A549 (cell line): ENCODE measurements around the gene MGMT. TPM values are rescaled to one million over a fixed set of nuclear protein-coding genes. Genes with fewer than 3 reads are reported as not detected.

Experiments
- ATAC-seq, 2 experiments: fragments of 200-7000 bp in 1 of 2; fragments of >200 bp in 1 of 2; cut with Nextera tagmentation in 1 of 2; cut with Tn5 transposase in 1 of 2; 3 replicates each; pipeline versions ENCODE4 v1.8.0 to v1.9.1; 2018 to 2020; ENCODE audit warnings: mild to moderate bottlenecking in 1 of 2, moderate library complexity in 1 of 2
- CTCF ChIA-PET: fragments of 300-600 bp; sonication (Branson Sonifier 250); formaldehyde crosslinking; extraction: SDS; loops from one replicate; lab custom pipeline; 2021; ENCODE audit warnings: antibody characterized with exemption, inconsistent platforms; lab: Yijun Ruan, JAX
- POLR2A ChIA-PET: fragments of 350-600 bp; formaldehyde crosslinking; extraction: SDS; loops from one replicate; lab custom pipeline; 2021; ENCODE audit warnings: antibody characterized with exemption, inconsistent platforms; lab: Yijun Ruan, JAX
- DNase-seq, 2 experiments: peaks; one replicate each; pipeline versions ENCODE4 v3.0.0 to v3.0.0-alpha.2; 2011 to 2016; ENCODE audit warnings: low read depth in 1 of 2, low spot score in 1 of 2
- FAIRE-seq: peaks from 2 replicates; lab custom pipeline; 2011; peaks lifted over from hg19 to GRCh38; lab: Jason Lieb, UNC
- H3K27ac ChIP-seq, 2 experiments: fragments of >200 bp; sonication (Bioruptor Twin); formaldehyde crosslinking; 3 replicates each; pipeline ENCODE4 v1.5.1; 2016 to 2017
- H3K4me1 ChIP-seq: fragments of >200 bp; sonication (Bioruptor Twin); formaldehyde crosslinking; 3 replicates; pipeline ENCODE4 v1.6.1; 2016
- H3K4me2 ChIP-seq: fragments of >200 bp; sonication (Bioruptor Twin); formaldehyde crosslinking; 3 replicates; pipeline ENCODE4 v1.6.1; 2016
- H3K4me3 ChIP-seq: fragments of >200 bp; sonication (Bioruptor Twin); formaldehyde crosslinking; 3 replicates; pipeline ENCODE4 v1.5.1; 2016
- H3K9me3 ChIP-seq: fragments of >200 bp; sonication (Bioruptor Twin); formaldehyde crosslinking; 3 replicates; pipeline ENCODE4 v1.6.1; 2016
- CBX8 ChIP-seq: fragments of 200-600 bp; sonication (generic); IDR thresholded peaks from 2 replicates; pipeline ENCODE4 v1.6.1; 2016
- CEBPB ChIP-seq, 2 experiments: fragments of >200 bp in 1 of 2; sonication (Bioruptor Twin) in 1 of 2; formaldehyde crosslinking in 1 of 2; IDR thresholded peaks; 2 replicates each; pipeline ENCODE4 v1.6.1; 2012 to 2016
- CHD2 ChIP-seq: fragments of 150-350 bp; IDR thresholded peaks from 2 replicates; pipeline ENCODE4 v1.6.1; 2014; ENCODE audit warnings: low read length; ENCODE audit not compliant: partially characterized antibody
- CHD4 ChIP-seq: fragments of 200-600 bp; sonication (generic); IDR thresholded peaks from 2 replicates; pipeline ENCODE4 v1.6.1; 2016; ENCODE audit warnings: antibody characterized with exemption, mild to moderate bottlenecking, borderline replicate concordance
- E2F6 ChIP-seq: IDR thresholded peaks from 2 replicates; pipeline ENCODE4 v1.6.1; 2012; ENCODE audit warnings: low read depth, borderline replicate concordance
- ELK1 ChIP-seq: fragments of 150-350 bp; IDR thresholded peaks from 2 replicates; pipeline ENCODE4 v1.6.1; 2014; ENCODE audit warnings: low read depth, mild to moderate bottlenecking, low read length
- ESRRA ChIP-seq: fragments of 150-350 bp; IDR thresholded peaks from 2 replicates; pipeline ENCODE4 v1.6.1; 2014; ENCODE audit warnings: mild to moderate bottlenecking, low read length, borderline replicate concordance
- FOSB ChIP-seq: fragments of 250-450 bp; sonication (Bioruptor Pico); IDR thresholded peaks from 2 replicates; pipeline ENCODE4 v1.5.0; 2020; ENCODE audit warnings: mild to moderate bottlenecking, moderate library complexity
- HDAC2 ChIP-seq: fragments of 200-600 bp; sonication (generic); IDR thresholded peaks from 2 replicates; pipeline ENCODE4 v1.6.1; 2016
- HMGXB4 ChIP-seq: fragments of 250-450 bp; sonication (Bioruptor Pico); IDR thresholded peaks from 2 replicates; pipeline ENCODE4 v1.5.0; 2021; ENCODE audit warnings: mild to moderate bottlenecking, moderate library complexity, borderline replicate concordance
- HOXA7 ChIP-seq: fragments of 250-450 bp; sonication (Bioruptor Pico); IDR thresholded peaks from 2 replicates; pipeline ENCODE4 v1.5.0; 2020; ENCODE audit warnings: mild to moderate bottlenecking, moderate library complexity
- KDM5A ChIP-seq: fragments of 200-600 bp; sonication (generic); IDR thresholded peaks from 2 replicates; pipeline ENCODE4 v1.6.1; 2016; ENCODE audit warnings: antibody characterized with exemption, mild to moderate bottlenecking
- MYC ChIP-seq: IDR thresholded peaks from 2 replicates; pipeline ENCODE4 v1.6.1; 2012; ENCODE audit warnings: mild to moderate bottlenecking, inconsistent platforms, low read length, improper control_type of control experiment, borderline replicate concordance
- NR3C1 ChIP-seq: fragments of >200 bp; sonication (Bioruptor Twin); formaldehyde crosslinking; IDR thresholded peaks from 3 replicates; pipeline ENCODE4 v1.6.1; 2017
- PBX3 ChIP-seq: IDR thresholded peaks from 2 replicates; pipeline ENCODE4 v1.6.1; 2012
- TP53 ChIP-seq: fragments of 250-450 bp; sonication (Bioruptor Pico); IDR thresholded peaks from 2 replicates; pipeline ENCODE4 v1.5.0; 2021; ENCODE audit warnings: mild to moderate bottlenecking, moderate library complexity
- ZC3H11A ChIP-seq: fragments of 450-650 bp; IDR thresholded peaks from 2 replicates; pipeline ENCODE4 v1.6.1; 2014; ENCODE audit warnings: antibody characterized with exemption, mild to moderate bottlenecking
- ZFP36 ChIP-seq: fragments of 450-650 bp; IDR thresholded peaks from 2 replicates; pipeline ENCODE4 v1.6.1; 2014; ENCODE audit warnings: borderline replicate concordance; ENCODE audit not compliant: partially characterized antibody
- ZNF302 ChIP-seq: fragments of 250-450 bp; sonication (Bioruptor Pico); IDR thresholded peaks from 2 replicates; pipeline ENCODE4 v1.9.0; 2021; ENCODE audit warnings: inconsistent platforms, mild to moderate bottlenecking, moderate library complexity
- WGBS: methylation state at CpG from one replicate; pipeline ENCODE4 v1.1.6; 2017; ENCODE audit errors: missing lambda C conversion rate; 5-methylcytosine and 5-hydroxymethylcytosine counted together
- polyA plus RNA-seq, 4 experiments: library from polyadenylated mRNA; depleted of rRNA in 3 of 4; stranded (reverse); fragments of >200 nt; fragmentation: RNase III in 1 of 4; extraction: RNeasy Plus Mini Kit Qiagen cat#74134 plus additional on column Dnase treatment in 1 of 4; gene quantifications; 2 replicates in 3 of 4; 3 replicates in 1 of 4; pipeline ENCODE4 v1.2.3, GENCODE V29; 2011 to 2017

The MGMT gene
- polyA plus RNA-seq, 2 of the 4 experiments (the other 2 are of a cell fraction) = 4.9 to 5.2 TPM

- Histone ChIP-seq H3K4me1 (no peaks in the 10 kb centered on the region), H3K27ac (no peak overlapping the region), H3K4me2 (no peak overlapping the region), H3K9me3 (no peaks in the 10 kb centered on the region), H3K4me3 (no peak overlapping the region)
- WGBS = 62% methylated on average over 14 of the region's 14 CpGs
- no peak for ATAC-seq
- no peak for FAIRE-seq
- POLR2A ChIA-PET = no interaction called here
- no peak for DNase-seq
- CTCF ChIA-PET = no interaction called here
- no peak for TF ChIP-seq E2F6
- TF ChIP-seq ZC3H11A = no peak
- TF ChIP-seq CHD4 = no peak
- no peak for TF ChIP-seq CEBPB (IDR thresholded peaks at IDR 0.05)
- TF ChIP-seq ZFP36 = no peak
- no peak for TF ChIP-seq MYC
- TF ChIP-seq PBX3 = no peak
These were observed 192.6 kb downstream of the MGMT start for GRCh38 chr10:129659508-129660268.

GRCh38 chr10:129660569-129660968 lies 193.5 kb downstream of the MGMT start:
- TF ChIP-seq ZNF302 = no peak
- no peak for TF ChIP-seq FOSB (CRISPR knock-in tag)
- TF ChIP-seq HDAC2 = no peak
- no peak for TF ChIP-seq HOXA7 (CRISPR knock-in tag)
- no peak for TF ChIP-seq ELK1
- TF ChIP-seq NR3C1 = no peak
- no peak for TF ChIP-seq TP53 (CRISPR knock-in tag)
- no peak for TF ChIP-seq ESRRA
- TF ChIP-seq CEBPB (IDR thresholded peaks at IDR 0.05) = no peak
- TF ChIP-seq CHD2 = no peak
- TF ChIP-seq CBX8 = no peak
- TF ChIP-seq HMGXB4 (CRISPR knock-in tag) = no peak
- Histone ChIP-seq H3K4me2 (no peak overlapping the region), H3K27ac (no peak overlapping the region), H3K9me3 (no peaks in the 10 kb centered on the region), H3K4me1 (no peaks in the 10 kb centered on the region), H3K4me3 (no peak overlapping the region)
- CTCF ChIA-PET = interaction anchor here (0.6 kb wide), 2 partner anchors 701 to 796 kb away, joined by 3 read pairs; no protein-coding TSS in a partner anchor
- FAIRE-seq = no peak
- WGBS = 38% methylated on average over 5 of the region's 5 CpGs
- POLR2A ChIA-PET = no interaction called here
- no peak for ATAC-seq
- no peak for DNase-seq

GRCh38 chr10:129662426-129662825 lies 195.4 kb downstream of the MGMT start:
- no peak for FAIRE-seq
- 48% methylated on average over 5 of the region's 5 CpGs for WGBS
- Histone ChIP-seq H3K4me1 (no peaks in the 10 kb centered on the region), H3K27ac (no peak overlapping the region)
- POLR2A ChIA-PET = no interaction called here
- CTCF ChIA-PET = no interaction called here
- no peak for DNase-seq
- ATAC-seq = no peak
- TF ChIP-seq ZC3H11A = no peak
- no peak for TF ChIP-seq KDM5A
- TF ChIP-seq, all 56 proteins: peak for 0
- Histone ChIP-seq H3K9me3 (no peaks in the 10 kb centered on the region), H3K4me3 (no peak overlapping the region), H3K4me2 (no peak overlapping the region)
